Measurements from ENCODE around the gene VBP1. TPM values are rescaled to one million over a fixed set of nuclear protein-coding genes. Genes with fewer than 3 reads are reported as not detected.
"Not testable (repeated sequence)": the region's sequence is repeated elsewhere in the genome, so short reads cannot be mapped to it uniquely, and the experiment has no call there.

The VBP1 gene, protein sequence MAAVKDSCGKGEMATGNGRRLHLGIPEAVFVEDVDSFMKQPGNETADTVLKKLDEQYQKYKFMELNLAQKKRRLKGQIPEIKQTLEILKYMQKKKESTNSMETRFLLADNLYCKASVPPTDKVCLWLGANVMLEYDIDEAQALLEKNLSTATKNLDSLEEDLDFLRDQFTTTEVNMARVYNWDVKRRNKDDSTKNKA
- 79.3 TPM for polyA plus RNA-seq (2012; ENCODE audit: insufficient read depth, insufficient read length)

DNA sequence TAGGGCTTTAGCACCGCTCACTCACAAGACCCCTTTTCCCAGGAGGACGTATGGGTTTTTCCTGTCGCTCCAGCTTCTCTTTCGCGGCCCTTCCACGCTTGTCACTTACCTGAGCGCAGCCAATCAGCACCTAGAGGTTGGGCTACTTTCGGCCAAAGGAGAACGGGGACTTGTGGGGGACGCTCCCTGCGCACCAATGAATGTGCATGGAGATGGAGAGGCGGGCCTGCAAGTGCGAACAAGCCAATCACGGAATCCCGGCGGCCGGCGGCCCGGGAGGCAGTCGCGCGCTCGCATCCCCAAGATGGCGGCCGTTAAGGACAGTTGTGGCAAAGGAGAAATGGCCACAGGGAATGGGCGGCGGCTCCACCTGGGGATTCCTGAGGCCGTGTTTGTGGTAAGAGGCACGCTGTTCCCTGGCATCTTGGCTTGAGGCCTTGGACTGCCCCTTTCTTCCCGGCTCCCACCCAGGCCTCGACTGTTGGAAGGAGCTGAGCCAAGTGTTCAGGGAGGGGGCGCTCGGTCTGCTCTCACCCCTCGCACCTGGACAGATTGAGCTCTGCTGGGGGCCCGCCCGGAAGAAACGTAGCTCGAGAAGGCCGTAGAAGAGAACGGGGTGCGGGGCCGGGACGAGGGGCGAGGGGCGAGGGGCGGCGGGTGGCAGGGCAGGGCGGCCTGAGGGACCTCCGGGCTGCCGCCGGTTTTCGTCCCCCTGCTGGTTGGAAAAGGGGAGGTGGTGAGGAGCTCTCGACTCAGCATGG is at the start of gene VBP1:
Gene VBP1 (plus strand): TSS at position 282 of the 761 bp plus-strand sequence. CDS start 23 bp downstream, at position 305.
- DNase-seq (ENCODE audit: low read depth, low spot score) = peak; percentile 93
- H3K4me3 ChIP-seq (ENCODE audit: low read length) = peak within 1 kb of the TSS; percentile 78

DNA sequence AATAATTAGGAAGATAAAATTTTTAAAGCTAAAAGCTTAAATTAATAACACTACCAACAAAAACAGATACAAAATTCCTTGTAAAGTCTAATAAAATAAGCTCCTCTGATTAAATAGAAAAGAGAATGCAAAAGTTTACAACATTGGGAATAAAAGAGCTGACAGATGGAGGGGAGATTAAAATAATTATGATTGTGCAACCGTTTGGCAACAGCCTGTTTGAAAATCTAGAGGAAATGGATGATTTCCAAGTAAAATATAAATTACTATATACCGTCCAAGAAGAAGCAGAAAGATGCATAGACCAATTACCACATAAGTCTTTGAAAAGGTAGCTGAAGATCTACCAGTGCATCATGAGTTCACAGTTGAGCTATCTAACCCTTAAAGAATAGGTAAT is 46.4 kb upstream of the VBP1 start:
- H3K4me3 ChIP-seq (ENCODE audit: low read length) = no peak overlapping the region
- DNase-seq (ENCODE audit: low read depth, low spot score) = no peak

DNA sequence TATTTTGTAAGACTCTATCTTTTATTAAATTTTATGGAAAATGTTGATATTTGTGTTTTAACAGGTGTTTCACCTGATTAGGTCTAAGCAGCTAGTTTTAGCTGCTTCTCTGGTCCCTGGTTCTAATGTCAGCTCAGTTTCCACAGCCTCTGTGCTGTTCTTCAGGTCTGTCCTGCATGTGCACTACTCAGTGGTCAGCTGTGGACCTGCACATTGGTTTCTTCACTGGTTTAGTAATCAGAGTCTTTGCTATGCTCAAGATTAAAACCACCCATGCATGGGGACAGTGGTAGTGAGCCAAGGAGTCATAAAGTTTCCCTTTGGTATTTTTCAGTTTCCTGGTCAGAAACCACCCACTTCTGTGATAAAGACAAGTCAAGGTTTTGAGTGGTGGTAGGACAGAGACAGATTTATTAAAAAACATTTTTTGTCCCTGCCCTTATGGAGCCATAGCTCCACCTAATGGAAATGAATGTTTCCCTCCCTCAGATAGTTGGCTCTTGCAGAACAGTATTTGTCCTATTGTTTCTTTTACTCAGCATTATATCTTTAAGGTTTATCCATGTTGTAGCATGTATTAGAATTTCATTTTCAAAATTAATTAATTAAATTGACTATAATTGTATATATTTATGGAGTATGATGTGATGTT is 36.8 kb upstream of the VBP1 start:
- H3K4me3 ChIP-seq (ENCODE audit: low read length) = no peak overlapping the region
- DNase-seq (ENCODE audit: low read depth, low spot score) = no peak

DNA sequence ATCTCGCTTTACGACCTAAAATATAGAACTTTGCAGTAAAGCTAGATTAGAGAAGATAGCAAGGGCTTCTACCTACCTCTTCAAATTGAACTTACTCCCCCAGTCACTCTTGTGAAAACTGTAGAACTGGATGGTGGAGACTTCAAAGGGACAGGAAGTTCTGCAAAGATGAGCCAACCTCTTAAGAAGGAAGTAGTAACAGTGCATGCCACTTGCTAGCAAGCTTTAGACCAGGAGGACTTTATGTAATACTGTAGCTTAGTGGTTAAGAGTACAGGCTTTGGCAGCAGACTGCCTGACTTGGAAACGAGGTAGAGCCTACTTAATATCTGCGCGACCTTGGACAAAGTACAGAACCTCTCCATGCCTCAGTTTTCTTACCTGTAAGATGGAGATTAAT is 27.5 kb upstream of the VBP1 start:
- H3K4me3 ChIP-seq (ENCODE audit: low read length) = no peak overlapping the region
- peak; percentile 71 for DNase-seq (ENCODE audit: low read depth, low spot score)

DNA sequence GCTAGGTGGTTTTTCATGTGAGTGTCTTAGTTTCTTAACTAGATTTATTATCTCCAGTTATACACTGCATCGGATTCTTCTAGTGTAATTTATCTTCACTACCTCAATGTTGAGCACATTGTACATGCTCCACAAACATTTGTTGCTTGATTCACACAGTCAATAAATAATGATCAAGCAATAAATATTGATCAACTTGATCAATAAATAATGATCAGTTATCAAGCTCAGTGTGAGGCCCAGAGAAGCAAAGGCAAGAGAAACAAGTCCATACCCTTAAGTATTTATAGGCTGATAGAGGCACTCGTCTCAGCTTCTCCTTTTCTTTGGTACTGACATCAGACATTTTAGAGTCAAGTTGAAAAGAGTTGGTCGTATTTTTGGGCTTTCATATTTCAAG is 5.1 kb upstream of the VBP1 start:
- DNase-seq (ENCODE audit: low read depth, low spot score) = no peak
- no peak overlapping the region for H3K4me3 ChIP-seq (ENCODE audit: low read length)

DNA sequence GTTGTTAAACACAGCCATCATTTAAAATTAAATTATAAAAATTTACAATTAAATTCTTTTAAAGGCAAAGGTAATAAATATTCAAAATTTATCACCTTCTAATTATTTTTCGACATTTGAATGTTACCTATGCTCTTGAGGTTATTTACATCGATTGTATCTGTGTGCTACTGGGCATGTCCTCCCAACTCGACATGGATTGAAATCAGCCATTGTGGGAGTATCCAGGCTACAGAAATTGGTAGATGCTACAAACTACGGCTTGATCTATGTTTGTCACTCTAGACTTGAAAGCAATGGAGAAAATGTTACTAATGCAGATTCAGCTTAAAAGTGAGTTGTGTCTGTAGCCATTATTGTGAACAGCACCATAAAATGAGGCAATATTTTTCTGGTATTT is 2.5 kb upstream of the VBP1 start:
- no peak for DNase-seq (ENCODE audit: low read depth, low spot score)
- H3K4me3 ChIP-seq (ENCODE audit: low read length) = no peak overlapping the region

DNA sequence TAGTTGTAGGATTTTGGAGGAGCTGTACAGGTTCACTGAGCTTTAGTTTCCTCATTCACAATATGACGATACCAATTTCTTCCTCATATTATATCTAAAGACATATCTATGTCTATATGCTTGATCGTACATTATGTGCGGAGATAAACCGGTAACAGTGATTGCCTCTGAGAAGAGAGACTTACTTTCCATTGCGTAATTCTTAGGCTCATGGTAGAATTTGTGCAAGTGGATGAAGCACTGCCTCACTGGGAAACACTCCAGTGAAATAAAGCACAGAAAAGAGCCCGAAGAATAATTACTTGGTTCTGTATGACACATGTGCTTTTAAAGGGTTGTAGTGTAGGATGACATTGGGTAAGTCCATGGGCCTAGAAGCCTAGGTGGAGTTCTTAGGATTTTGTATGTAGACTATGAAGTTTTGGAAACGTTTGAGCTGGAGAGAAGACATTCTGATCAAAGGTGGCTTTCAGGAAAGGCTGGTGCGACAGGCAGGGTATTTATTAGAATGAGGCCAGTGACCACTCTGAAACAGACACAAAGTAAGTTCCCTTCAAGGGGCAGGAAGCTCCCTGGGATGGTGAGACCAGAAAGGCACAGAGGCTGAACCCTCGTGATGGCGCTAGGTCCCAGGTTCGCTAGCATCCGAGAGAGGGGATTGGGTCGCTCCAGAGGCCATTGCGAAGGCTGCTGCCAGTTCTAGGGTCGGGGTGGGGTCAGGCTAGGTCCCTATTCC is 649 bp upstream of the VBP1 start:
- peak overlapping the region; percentile 78 for H3K4me3 ChIP-seq (ENCODE audit: low read length)
- no peak for DNase-seq (ENCODE audit: low read depth, low spot score)

DNA sequence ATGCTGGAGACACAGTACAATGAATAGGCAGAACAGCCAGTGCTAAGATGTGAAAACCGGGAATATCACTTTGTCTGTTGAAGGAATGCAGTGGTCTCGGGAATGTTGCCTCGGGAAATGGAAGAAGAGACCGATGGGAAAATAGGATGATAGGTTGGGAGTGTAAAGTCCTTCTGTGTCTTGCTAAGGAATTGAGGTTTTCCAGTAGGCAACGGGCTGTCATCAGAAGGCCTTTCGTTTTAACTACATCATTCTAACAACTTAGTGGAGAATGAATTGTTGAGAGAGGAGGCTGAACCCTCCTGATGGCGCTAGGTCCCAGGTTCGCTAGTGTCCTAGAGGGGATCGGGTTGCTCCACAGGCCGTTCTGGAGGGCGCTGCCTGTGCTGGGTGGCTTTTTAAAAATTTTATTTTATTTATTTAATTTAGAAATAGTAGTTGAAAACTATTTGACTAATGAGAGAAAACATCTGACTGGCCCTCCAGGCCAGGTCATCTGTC is 730 bp downstream of the VBP1 start:
- H3K4me3 ChIP-seq (ENCODE audit: low read length) = peak overlapping the region; percentile 78
- no peak for DNase-seq (ENCODE audit: low read depth, low spot score)

DNA sequence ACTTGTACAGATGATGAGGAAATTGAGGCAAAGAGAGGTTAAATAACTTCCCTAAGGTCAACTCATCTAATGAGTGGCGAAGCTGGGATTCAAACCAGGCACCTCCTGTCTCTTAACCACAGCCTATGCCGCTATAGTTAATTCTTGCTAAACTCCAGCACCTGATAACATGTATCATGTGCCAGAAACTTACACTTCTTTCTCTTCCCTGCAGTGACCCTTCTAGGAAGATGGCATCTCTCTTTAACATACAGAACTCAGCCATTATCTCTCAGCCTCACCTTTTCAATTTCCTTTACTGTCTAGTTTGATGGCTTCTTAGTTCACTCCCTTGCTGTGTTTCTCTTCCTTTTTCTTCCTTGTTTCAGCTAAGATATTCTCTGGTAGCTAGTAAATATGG is 2.5 kb downstream of the VBP1 start:
- no peak overlapping the region for H3K4me3 ChIP-seq (ENCODE audit: low read length)
- DNase-seq (ENCODE audit: low read depth, low spot score) = no peak

DNA sequence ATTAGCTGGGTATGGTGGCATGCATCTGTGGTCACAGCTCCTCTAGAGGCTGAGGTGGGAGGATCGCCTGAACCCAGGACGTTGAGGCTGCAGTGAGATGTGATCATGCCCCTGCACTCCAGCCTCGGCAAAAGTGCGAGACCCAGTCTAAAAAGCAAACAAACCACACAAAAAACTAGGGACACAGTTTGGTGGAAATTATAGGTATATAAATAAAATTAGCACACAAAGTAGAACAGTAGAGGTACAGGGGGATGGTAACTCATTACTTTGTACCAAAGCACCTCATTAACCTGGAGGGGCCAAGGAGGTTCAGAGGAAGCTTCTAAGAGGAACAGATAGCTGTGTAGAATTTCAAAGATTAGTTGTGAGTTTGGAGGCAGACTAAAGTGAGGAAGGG is 5.1 kb downstream of the VBP1 start:
- no peak for DNase-seq (ENCODE audit: low read depth, low spot score)
- H3K4me3 ChIP-seq (ENCODE audit: low read length) = no peak overlapping the region

DNA sequence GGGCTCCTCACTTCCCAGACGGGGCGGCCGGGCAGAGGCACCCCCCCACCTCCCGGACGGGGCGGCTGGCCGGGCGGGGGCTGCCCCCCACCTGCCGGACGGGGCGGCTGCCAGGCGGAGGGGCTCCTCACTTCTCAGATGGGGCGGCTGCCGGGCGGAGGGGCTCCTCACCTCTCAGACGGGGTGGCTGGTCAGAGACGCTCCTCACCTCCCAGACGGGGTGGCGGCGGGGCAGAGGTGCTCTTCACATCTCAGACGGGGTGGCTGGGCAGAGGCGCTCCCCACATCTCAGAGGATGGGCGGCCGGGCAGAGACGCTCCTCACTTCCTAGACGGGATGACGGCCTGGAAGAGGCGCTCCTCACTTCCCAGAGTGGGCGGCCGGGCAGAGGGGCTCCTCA is 7.5 kb downstream of the VBP1 start:
- H3K4me3 ChIP-seq (ENCODE audit: low read length); DNase-seq (ENCODE audit: low read depth, low spot score): not testable (repeated sequence)

DNA sequence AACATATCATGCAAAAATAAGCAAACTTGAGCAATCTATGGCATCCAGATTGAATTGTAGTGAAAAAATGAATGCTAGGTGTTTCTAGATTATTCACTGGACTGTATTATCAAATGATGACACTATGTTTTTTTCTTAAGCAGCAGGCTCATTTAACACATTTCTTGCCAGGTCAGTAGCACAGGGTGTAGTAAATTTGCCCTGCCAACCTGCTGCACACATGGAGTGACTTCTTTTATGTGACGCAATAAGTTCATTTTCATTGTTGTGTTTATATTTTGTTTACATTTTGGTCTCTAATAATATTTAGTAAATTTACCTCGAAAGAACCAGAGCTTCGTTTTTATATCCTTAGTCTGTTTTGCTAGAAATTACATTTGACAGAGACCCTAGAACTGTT is 9.5 kb downstream of the VBP1 start:
- H3K4me3 ChIP-seq (ENCODE audit: low read length) = no peak overlapping the region
- DNase-seq (ENCODE audit: low read depth, low spot score) = no peak

DNA sequence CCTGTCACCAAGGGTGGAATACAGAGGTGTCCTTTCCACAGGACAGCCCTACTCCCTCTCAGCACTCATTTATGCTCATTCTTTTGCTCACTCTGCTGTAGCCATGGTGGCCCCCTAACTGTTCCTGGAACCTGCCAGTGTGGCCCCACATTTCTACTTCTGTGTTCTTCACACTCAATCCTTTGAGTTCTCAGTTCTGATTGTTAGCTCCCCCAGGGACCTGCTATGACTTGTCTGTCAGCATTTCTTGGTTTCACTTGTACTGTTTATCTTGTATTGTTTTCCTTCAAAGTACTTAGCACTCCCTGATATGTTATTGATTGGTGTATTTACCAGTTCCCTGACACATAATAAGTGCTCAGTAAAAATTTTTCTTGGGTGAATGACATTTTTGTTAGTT is 14.9 kb downstream of the VBP1 start:
- H3K4me3 ChIP-seq (ENCODE audit: low read length) = no peak overlapping the region
- no peak for DNase-seq (ENCODE audit: low read depth, low spot score)

DNA sequence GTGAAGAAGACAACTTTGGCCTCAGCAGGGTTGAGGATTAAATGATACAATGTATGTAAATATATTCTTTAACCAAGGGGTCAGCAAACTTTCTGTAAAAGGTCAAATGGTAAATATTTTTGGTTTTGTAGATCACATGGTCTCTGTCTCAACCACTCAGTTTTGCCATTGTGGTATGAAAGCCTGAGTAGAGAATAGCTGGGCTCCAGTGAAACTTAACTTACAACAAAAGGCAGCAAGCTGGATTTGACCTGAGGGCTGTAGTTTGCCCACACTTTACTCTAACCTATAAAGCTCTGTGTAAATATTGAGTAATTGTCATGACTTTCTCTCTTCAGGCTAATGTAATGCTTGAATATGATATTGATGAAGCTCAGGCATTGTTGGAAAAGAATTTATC is 19.6 kb downstream of the VBP1 start:
- DNase-seq (ENCODE audit: low read depth, low spot score) = no peak
- no peak overlapping the region for H3K4me3 ChIP-seq (ENCODE audit: low read length)

DNA sequence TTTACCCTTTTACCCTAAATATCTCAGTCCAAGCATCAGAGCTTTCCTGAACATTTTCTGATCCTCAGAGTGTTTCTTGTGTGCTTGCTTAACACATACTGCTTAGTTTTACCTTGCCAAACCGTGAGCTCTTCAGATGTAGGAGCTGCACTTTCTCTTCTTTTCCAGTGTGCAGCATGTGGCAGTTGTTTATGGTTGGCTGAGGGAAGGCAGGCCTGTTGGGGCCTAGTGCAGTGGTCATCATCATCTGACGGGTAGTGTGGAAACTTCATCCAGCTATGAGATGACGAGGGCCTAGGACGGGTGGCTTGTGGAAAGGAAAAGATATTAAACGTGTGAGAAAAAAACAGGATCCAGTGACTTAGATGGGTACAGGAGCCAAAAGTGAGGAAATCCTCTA is 21.5 kb downstream of the VBP1 start:
- no peak overlapping the region for H3K4me3 ChIP-seq (ENCODE audit: low read length)
- no peak for DNase-seq (ENCODE audit: low read depth, low spot score)

DNA sequence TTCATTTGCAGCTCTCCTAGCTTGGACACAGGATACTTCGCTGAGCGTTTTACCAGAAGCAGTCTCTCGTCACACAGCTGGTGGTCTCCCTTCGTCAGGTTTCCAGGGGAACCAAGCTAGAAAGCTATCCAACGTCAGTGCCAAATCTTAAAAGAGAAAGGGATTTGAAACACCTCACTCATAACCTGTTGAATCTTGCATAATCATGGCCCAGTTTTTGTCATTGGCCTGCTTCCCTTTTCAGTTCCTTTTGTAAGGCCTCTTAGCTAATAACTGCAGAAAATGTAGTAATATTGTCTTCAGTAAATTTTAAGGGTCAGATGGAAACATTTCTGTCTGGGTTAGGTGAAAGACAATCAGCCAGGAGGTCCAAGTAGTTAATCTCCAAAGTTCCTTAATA is 26.0 kb downstream of the VBP1 start:
- H3K4me3 ChIP-seq (ENCODE audit: low read length) = no peak overlapping the region
- DNase-seq (ENCODE audit: low read depth, low spot score) = no peak

DNA sequence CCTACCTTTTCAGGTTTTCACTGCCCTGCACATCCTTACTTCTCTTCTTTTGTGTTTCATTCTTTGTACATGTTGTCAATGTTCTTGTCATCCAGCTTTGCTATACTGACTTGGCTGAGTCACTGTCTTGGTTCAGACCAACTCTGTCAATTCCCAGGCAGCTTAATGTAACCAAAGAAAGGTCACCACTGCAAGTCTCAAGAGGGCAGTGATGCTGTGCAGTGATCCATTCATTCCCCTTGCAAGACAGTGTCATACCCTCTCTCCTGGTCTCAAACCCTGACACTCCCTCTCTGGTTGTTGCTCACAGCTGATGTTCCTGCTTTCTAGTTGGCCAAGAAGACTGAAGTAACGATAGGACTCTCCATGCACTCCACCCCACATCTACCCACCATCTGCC is 30.5 kb downstream of the VBP1 start:
- no peak for DNase-seq (ENCODE audit: low read depth, low spot score)
- H3K4me3 ChIP-seq (ENCODE audit: low read length) = no peak overlapping the region

DNA sequence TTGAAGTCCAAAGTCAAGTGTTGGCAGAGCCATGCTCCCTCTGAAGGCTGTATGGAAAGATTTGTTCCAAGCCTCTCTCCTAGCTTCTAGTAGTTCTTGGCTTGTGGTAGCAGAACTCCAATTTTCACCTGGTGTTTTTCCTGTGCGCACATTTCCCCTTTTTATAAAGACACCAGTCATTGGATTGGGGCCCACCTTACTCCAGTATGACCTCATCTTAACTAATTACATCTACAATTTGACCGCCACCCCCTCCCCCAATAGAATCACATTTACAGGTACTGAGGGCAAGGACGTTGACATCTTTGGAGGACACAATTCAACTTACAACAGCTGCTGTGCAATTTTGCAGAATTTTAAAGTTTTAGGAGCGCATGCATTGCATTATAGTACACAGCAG is 31.2 kb downstream of the VBP1 start:
- no peak overlapping the region for H3K4me3 ChIP-seq (ENCODE audit: low read length)
- DNase-seq (ENCODE audit: low read depth, low spot score) = no peak

DNA sequence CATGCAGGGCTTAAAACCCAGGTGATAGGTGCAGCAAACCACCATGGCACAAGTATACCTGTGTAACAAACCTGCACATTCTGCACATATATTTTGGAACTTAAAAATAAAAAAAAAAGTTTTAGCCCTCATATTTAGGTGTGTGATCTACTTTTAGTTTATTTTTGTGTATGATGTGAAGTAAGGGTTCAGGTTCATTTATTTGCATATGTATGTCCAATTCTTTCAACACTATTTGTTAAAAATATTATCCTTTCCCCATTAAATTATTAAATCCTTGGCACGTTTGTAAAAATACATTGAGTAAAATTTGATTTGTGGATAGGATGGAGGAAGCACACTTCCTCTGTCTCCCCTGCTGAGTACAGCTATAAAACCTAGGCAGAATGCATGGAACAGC is 35.1 kb downstream of the VBP1 start:
- DNase-seq (ENCODE audit: low read depth, low spot score) = no peak
- H3K4me3 ChIP-seq (ENCODE audit: low read length) = no peak overlapping the region

DNA sequence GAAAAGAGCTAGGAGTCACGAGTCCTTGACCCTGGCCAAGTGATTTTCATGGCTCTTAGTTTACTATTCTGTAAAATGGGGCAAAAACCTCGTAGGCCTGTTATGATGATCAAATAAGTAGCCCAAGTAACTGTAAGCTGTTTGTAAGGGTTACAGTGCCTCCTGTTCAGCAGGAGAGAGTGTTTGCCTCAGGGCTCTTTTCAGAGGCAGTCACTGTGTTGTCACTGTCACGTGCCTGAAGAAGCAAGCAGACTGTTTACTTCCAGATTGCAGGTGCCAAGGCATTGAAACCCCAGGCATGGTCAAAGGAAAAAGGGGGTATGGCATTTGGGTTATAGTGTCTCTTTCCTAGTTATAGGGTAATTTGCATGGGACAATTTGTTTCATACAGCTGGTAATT is 43.5 kb downstream of the VBP1 start:
- no peak for DNase-seq (ENCODE audit: low read depth, low spot score)
- no peak overlapping the region for H3K4me3 ChIP-seq (ENCODE audit: low read length)
